GM19468 (cell line): ENCODE measurements around the gene OXGR1.
"Not testable (repeated sequence)": the region's sequence is repeated elsewhere in the genome, so short reads cannot be mapped to it uniquely, and the experiment has no call there.

Experiments used
- ATAC-seq: cut with Tn5 transposase; IDR thresholded peaks from one replicate; pipeline ENCODE4 v1.9.1; 2021; ENCODE audit warnings: mild to moderate bottlenecking, moderate library complexity, moderate number of reproducible peaks; ENCODE audit not compliant: unreplicated experiment; ENCODE audit errors: extremely low read depth

Gene OXGR1

DNA sequence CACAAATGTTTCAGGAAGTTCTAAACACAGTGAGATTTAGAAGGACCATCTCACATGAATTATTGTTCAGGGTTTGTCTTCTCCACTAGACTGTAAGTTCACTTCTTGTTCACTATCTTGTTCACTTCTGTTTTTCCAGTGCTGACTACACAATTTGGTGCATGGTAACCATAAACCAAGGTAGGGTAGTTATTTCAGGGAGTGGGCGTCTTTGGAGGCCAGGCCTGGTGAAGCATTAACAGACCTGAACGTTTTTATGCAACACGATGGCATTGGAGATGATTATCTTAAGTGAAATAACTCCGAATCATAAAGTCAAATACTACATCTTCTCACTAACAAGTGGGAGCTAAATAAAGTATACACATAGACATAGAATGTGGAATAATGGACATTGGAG, 14.4 kb upstream of the OXGR1 start:
- no peak for ATAC-seq

- ATAC-seq: no peak
These were observed 11.5 kb upstream of the OXGR1 start for GRCh38 chr13:97005625-97006262.

GRCh38 chr13:97004886-97005285, 10.6 kb upstream of the OXGR1 start:
- no peak for ATAC-seq

DNA sequence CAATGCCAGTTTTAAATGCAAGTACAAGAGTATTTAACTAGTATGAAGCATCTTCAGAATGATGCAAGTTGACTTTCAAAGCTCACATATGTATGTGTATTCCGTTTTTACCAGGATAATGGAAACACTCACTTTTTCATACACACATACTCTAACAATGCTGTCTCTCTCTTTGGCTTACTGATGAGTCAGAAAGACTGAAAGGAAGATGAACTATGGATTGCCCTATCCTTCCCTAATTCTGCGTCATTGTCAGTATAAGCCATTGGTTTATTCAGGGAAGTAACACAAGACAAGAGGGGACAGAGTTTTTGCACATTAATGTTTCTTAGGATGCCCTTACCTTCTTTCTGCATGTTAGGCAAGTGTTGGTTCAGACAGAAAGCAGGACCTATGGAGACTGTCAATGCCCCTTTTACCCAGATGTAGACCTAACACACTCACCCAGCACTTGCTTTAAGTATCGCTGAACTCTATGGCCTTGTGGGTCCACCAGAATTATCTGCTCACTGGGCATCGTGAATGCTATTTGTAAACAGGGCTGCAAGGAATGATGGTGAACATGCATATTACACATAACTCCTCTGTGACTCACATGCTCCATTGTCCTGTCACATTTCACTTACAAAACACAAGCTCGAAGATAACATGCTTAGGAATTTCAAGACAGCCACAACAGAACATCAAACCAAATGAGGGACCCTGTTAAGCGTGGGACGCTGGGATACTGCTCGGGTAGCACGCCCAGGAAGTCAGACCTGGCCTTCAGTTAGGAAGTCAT, 10.0 kb upstream of the OXGR1 start:
- ATAC-seq: no peak

DNA sequence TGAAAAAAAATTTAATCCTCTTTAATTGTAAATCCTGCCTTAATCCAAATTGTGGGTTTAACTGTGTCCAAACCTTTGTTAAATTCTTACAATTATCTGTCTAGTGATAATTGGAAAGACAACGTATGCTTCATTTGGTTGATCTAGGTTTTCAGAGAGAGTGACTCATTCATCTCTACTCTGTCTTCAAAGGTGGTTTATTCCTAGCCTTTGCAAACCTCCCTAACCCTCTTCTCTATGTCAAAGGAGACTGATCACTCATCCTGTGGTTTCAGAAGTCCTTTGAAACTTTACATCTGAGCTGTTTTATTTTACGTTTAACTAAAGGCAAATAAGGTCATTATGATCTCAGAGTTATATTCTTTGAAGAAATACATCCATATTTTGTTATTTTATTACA, 8.8 kb upstream of the OXGR1 start:
- no peak for ATAC-seq

DNA sequence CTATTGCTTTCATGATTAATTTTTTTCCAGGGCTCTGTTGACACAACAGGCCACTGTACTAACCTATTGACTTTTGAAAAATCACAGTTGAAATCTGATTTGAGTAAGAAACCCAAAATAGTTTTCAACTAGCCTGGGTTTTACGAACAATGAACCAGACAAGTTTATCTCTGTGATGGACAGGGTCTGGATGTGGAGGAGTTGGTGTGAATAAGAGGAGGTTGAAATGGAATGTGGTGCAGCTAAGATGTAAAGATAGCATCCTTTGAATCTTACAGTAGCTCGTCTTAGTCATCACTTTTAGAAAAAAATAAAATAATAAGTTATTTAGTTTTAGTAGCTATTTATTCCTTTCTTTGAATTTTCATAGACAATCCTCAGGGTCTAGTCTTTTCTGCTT, 8.3 kb upstream of the OXGR1 start:
- no peak for ATAC-seq

- ATAC-seq: no peak
These were observed 7.4 kb upstream of the OXGR1 start for GRCh38 chr13:97001636-97002035.

DNA sequence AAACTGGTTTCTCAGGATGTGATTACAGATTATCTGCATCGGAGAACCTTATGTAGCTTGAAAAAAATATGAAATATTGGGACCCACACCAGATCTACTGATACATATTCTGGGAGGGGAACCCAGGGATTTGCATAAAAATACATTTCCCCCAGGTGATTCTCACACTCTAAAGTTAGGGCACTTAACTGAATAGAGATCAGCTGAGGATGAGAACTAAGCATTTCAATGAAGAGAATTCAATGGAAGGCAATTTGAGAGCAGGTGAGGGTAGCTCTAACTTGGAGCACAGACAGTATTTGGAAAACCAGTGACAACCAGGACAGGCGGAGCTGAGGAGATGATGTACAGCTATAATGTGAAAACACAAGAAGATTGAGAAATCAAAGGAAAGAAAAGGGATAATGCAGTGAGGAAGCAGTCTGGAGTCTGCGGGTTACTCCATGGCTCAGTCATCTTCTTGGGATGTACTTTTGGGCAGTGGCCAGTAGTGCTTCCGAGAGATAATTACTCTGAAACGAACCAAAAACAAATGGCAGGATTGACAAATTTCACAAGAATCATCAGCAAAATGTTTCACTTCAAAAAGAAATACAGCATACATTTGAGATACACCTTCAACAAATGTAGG, 6.1 kb upstream of the OXGR1 start:
- no peak for ATAC-seq

DNA sequence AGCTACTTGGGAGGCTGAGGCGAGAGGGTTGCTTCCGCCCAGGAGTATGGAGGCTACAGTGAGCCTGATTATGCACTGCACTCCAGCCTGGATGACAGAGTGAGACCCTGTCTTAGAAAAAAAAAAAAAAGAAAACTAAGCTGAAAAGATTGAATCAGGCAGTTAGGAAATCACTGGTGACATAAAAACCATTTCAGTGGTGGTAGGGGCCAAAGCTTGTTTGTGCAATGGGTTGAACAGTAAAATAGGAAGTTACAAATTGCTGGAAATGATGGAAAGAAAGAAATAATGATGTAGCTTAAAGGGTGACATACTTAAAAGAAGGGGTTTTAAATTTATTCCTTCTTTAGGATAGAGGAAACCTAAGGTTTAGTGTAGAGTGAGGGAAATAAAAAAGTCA, 4.8 kb upstream of the OXGR1 start:
- ATAC-seq: no peak

DNA sequence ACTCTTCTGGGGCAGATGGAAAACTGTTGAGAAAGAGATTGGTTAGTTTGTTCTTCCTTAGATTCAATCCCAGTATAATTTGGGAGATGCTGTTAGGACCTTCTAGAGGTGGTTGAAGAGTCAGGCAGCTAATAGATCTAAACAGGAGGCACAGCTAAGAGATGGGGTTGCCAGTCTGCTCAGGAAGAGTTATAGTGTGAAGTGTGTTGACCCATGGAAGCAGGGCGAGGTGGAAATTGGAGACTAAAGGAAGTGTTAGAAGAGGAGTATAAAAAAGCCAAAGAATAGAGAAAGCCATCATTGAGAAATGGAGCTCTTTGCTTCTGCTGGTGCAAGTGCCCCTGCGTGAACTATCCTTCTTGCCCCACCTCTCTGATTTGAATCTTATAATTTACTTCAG, 3.8 kb upstream of the OXGR1 start:
- no peak for ATAC-seq

DNA sequence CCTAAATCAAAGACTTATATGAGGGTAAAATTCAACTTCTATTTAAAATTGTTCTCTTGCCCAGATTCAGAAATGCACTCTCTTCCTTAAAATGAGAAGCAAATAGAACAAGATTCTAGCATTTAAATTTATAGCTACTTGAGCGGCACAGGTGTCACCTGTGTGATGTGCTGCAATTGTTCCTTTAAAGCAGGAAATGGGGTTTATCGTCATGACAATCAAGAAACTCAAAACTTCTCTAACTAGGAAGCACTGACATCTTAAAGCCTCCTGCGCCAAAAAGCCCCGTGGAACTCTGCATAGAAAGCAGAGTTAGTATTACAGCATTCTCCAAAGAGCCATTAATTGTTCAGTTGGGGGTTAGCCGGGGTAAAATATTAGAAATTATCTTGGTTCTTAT, 2.6 kb upstream of the OXGR1 start:
- ATAC-seq: no peak

- ATAC-seq: no peak
These were observed 1.8 kb upstream of the OXGR1 start for GRCh38 chr13:96996107-96996506.

DNA sequence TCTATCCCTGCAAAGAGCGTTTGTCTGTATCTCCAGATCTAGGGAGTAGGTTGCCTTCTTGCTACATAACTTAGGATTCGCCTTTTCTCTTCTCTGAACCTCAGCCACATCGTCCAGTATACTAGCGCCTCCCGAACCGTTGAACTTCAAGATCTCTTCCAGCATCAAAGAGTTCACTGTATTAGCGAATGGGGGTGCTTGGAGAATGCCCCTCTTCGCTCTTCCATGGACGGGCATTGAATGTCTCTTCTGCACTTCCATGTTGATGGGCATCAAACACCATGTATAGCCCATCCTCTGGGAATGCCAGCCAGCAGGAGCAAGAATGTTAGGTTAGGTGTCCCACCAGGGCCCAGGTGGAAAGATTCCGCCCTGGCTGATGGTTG, 575 bp upstream of the OXGR1 start:
- ATAC-seq: no peak

GRCh38 chr13:96993634-96994016, 651 bp downstream of the OXGR1 start:
- ATAC-seq: no peak

DNA sequence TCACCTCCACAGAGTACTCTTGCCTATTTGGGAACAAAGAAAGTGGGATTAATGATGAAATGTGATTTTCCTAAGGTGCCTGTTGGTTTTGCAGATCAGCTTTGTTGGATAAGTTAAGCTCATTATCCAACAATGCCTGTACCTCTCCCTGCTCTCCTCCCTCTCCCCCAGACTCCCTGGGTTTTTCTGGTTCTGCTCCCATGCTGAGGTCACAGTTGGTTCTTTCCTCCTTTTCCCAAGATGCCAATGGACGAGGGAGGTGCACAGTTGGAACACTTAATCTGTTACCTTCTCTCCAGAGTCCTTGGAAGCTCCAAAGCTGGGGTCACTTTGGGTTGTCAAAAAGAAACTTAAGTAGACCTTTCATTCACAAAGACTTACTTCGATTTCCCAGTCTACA, 1.6 kb downstream of the OXGR1 start:
- ATAC-seq: no peak

- ATAC-seq: no peak
These were observed 3.2 kb downstream of the OXGR1 start for GRCh38 chr13:96991072-96991471.

GRCh38 chr13:96988441-96988840, 5.8 kb downstream of the OXGR1 start:
- ATAC-seq: no peak

DNA sequence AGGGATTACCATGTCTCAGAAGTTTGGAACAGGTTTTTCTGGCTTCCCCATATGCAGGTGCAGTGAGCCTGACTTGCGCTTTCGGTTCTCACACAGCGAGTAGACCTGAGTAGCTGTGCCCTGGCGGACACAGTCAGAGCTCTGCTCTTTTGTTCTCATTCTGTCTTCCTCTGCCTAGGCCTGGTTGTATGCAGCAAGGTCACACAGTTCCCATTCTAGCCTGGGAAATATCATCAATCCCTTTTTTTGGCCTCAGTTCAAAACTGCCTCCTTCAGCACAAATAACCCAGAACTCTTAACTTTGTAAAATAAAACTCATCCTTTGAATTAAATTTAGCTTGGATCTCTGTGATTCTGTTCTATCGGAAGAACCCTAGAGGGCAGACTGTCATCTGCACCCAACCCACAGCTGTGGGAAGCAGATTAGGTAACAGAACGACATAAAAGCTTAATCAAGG, 10.2 kb downstream of the OXGR1 start:
- peak; percentile 100 for ATAC-seq

- no peak for ATAC-seq
These were observed 11.6 kb downstream of the OXGR1 start for GRCh38 chr13:96982672-96983071.

DNA sequence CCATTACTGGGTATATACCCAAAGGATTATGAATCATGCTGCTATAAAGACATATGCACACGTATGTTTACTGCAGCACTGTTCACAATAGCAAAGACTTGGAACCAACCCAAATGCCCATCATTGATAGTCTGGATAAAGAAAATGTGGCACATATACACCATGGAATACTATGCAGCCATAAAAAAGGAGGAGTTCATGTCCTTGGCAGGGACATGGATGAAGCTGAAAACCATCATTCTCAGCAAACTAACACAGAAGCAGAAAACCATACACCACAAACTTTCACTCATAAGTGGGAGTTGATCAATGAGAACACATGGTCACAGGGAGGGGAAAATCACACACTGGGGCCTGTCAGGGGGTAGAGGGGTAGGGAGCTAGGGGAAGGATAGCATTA, 14.4 kb downstream of the OXGR1 start:
- not testable (repeated sequence) for ATAC-seq

GRCh38 chr13:96968027-96968426, 26.2 kb downstream of the OXGR1 start:
- no peak for ATAC-seq
